Measurements from ENCODE around the gene NTM. TPM values are rescaled to one million over a fixed set of nuclear protein-coding genes. Genes with fewer than 3 reads are reported as not detected.

NTM gene
- total RNA-seq, 2 experiments from 2014 or later = not detected

GRCh38 chr11:131356206-131356605 is 14.2 kb upstream of the NTM start:
- TF ChIP-seq, protein P1, sequence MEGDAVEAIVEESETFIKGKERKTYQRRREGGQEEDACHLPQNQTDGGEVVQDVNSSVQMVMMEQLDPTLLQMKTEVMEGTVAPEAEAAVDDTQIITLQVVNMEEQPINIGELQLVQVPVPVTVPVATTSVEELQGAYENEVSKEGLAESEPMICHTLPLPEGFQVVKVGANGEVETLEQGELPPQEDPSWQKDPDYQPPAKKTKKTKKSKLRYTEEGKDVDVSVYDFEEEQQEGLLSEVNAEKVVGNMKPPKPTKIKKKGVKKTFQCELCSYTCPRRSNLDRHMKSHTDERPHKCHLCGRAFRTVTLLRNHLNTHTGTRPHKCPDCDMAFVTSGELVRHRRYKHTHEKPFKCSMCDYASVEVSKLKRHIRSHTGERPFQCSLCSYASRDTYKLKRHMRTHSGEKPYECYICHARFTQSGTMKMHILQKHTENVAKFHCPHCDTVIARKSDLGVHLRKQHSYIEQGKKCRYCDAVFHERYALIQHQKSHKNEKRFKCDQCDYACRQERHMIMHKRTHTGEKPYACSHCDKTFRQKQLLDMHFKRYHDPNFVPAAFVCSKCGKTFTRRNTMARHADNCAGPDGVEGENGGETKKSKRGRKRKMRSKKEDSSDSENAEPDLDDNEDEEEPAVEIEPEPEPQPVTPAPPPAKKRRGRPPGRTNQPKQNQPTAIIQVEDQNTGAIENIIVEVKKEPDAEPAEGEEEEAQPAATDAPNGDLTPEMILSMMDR (IDR thresholded peaks at IDR 0.05) = no peak
- CTCF ChIA-PET = no interaction called here
- H3K4me1 Mint-ChIP-seq (ENCODE audit: low read depth) = no peaks in the 10 kb centered on the region
- POLR2A ChIA-PET = no interaction called here
- H3K9me3 Mint-ChIP-seq = no peaks in the 10 kb centered on the region
- no peak overlapping the region for H3K4me3 Mint-ChIP-seq
- no peaks in the 10 kb centered on the region for H3K36me3 Mint-ChIP-seq (ENCODE audit: low read depth)
- no peak for ATAC-seq
- no peaks in the 10 kb centered on the region for H3K27me3 Mint-ChIP-seq
- no peak for DNase-seq
- intact Hi-C loops (cut with micrococcal nuclease) = no loop called here
- H3K27ac Mint-ChIP-seq = no peak overlapping the region

DNA sequence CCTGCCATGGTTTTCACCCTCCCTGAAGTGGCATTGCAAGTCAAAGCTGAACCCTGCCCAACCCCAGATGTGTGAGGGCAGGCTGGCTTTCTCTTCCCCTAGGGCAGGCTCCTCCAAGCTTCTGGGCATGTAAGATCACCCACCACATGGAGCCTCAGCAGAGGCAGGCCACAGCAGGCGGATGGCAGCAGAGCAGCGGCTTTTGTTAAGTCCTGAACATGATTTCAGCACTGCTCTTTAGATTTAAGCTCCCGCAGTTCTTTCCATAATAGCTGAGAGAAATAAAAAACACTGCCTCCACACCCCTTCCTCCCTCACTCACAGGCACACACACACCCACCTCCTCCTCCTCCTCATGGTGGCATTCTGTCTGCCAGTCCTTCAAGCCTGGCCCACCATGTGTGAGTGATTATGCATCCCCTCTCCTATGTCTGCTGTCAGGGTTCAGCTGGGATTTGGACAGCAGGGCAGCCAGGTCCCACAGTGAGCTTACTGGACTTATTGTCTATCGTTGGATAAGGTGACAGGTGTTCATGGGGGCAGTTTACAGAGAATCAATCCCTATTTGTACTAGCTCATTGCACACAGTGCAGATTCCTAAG is 5.0 kb upstream of the NTM start:
- no peak for DNase-seq
- no peaks in the 10 kb centered on the region for H3K9me3 Mint-ChIP-seq

GRCh38 chr11:131370901-131371790 is 731 bp downstream of the NTM start:
- Mint-ChIP-seq H3K9me3 (no peaks in the 10 kb centered on the region), H3K27me3 (no peaks in the 10 kb centered on the region), H3K4me1 (ENCODE audit: low read depth) (no peaks in the 10 kb centered on the region), H3K4me3 (no peak overlapping the region), H3K27ac (no peak overlapping the region), H3K36me3 (ENCODE audit: low read depth) (no peaks in the 10 kb centered on the region)
- ChIA-PET CTCF (no interaction called here), POLR2A (no interaction called here)
- DNase-seq = no peak
- ATAC-seq = no peak
- intact Hi-C loops (cut with micrococcal nuclease) = no loop called here
- TF ChIP-seq, protein P1 (IDR thresholded peaks at IDR 0.05) = no peak

More for the DNA sequence above, 5.0 kb upstream of the NTM start:
- TF ChIP-seq, protein P1 (IDR thresholded peaks at IDR 0.05) = no peak
- no peaks in the 10 kb centered on the region for H3K36me3 Mint-ChIP-seq (ENCODE audit: low read depth)
- peaks cover 1% of the 10 kb centered on the region for H3K27me3 Mint-ChIP-seq
- CTCF ChIA-PET = no interaction called here
- intact Hi-C loops (cut with micrococcal nuclease) = no loop called here
- H3K27ac Mint-ChIP-seq = no peak overlapping the region
- H3K4me1 Mint-ChIP-seq (ENCODE audit: low read depth) = no peaks in the 10 kb centered on the region
- no peak for ATAC-seq
- H3K4me3 Mint-ChIP-seq = no peak overlapping the region
- POLR2A ChIA-PET = no interaction called here

DNA sequence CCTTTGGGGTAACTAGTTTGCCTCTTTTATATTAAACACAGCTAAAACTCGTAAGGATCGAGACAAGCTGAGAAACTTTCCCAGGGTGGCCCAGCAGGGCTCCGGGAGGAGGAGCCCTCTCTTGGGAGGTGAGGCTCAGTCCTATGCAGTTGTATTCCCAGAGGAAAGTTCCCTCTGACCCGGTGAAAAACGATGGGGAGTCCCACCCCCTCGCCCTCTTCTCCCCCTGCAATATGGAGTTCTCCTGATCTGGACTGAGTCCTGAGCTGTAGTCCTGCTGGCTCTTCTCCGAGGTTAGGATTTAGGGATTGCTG is 1.3 kb downstream of the NTM start:
- no peaks in the 10 kb centered on the region for H3K27me3 Mint-ChIP-seq

More for the DNA sequence above, 1.3 kb downstream of the NTM start:
- ChIA-PET CTCF (no interaction called here), POLR2A (no interaction called here)
- intact Hi-C loops (cut with micrococcal nuclease) = no loop called here
- H3K36me3 Mint-ChIP-seq (ENCODE audit: low read depth) = no peaks in the 10 kb centered on the region
- H3K4me1 Mint-ChIP-seq (ENCODE audit: low read depth) = no peaks in the 10 kb centered on the region
- no peak for ATAC-seq
- H3K27ac Mint-ChIP-seq = no peak overlapping the region
- TF ChIP-seq, protein P1 (IDR thresholded peaks at IDR 0.05) = no peak
- no peak overlapping the region for H3K4me3 Mint-ChIP-seq
- no peak for DNase-seq
- H3K9me3 Mint-ChIP-seq = no peaks in the 10 kb centered on the region
